Motor neuron (in vitro differentiated cells): ENCODE data around the gene TBC1D10B. TPM values are rescaled to one million over a fixed set of nuclear protein-coding genes. Genes with fewer than 3 reads are reported as not detected.
"Not testable (repeated sequence)": the region's sequence is repeated elsewhere in the genome, so short reads cannot be mapped to it uniquely, and the experiment has no call there.

Experiments
- ATAC-seq, 8 experiments: fragments of 200-7000 bp; cut with Tn5 transposase; replicated peaks in 6 of 8; 2 replicates each; pipeline ENCODE4 v1.8.0; 2021; ENCODE audit warnings: mild to moderate bottlenecking in 8 of 8, moderate library complexity in 8 of 8
- H3K27ac ChIP-seq, 2 donors: fragments of 250-450 bp; sonication (Bioruptor Pico); 2 replicates each; pipeline ENCODE4 v1.9.0; 2021; ENCODE audit warnings: antibody characterized with exemption in 2 of 2, mild to moderate bottlenecking in 2 of 2, moderate library complexity in 1 of 2
- H3K4me1 ChIP-seq, 2 donors: fragments of 250-450 bp; sonication (Bioruptor Pico); replicated peaks in 1 of 2; 2 replicates each; pipeline ENCODE4 v1.6.1; 2021; ENCODE audit warnings: antibody characterized with exemption in 2 of 2, mild to moderate bottlenecking in 2 of 2, moderate library complexity in 1 of 2
- H3K4me3 ChIP-seq, 5 donors: fragments of 250-450 bp; sonication (Bioruptor Pico); 2 replicates each; pipeline ENCODE4 v1.9.0; 2021; ENCODE audit warnings: antibody characterized with exemption in 5 of 5, mild to moderate bottlenecking in 5 of 5, moderate library complexity in 4 of 5
- WGBS, 10 experiments: fragments of 450-650 bp; shearing (Covaris generic); methylation state at CpG; one replicate each; pipeline ENCODE4 v1.0.0; 2022; 5-methylcytosine and 5-hydroxymethylcytosine counted together
- in situ Hi-C, 9 experiments: fragments of 400-800 bp; cut with MboI; loops; one replicate each; pipeline ENCODE4 v1.15.0; 2021; ENCODE audit warnings: low sequenced_read_pairs in 9 of 9, low pct_unique_long_range_greater_than_20kb in 2 of 9; ENCODE audit not compliant: unreplicated experiment in 9 of 9
- total RNA-seq, 8 experiments: library from RNA; unstranded; fragments of 300-600 nt; gene quantifications; 2 replicates each; pipeline versions ENCODE4 v1.2.3 to v1.2.4, GENCODE V29; 2022

The TBC1D10B gene
- total RNA-seq, 8 experiments from 2014 or later, result 15.4 to 32.3 (median 21.5) TPM

- H3K4me3 ChIP-seq, H3K4me1 ChIP-seq, H3K27ac ChIP-seq, in situ Hi-C loops, ATAC-seq: not testable (repeated sequence)
- 100% methylated on average over 1 of the region's 5 CpGs; no CpG with 5 or more reads in 8 of the 10 experiments for WGBS, 10 experiments
Observed at GRCh38 chr16:30309255-30309654, 61.0 kb downstream of the TBC1D10B start.

Other genes starting within 250 kb of the TBC1D10B start
- gene MAPK3, start 247.3 kb downstream of the TBC1D10B start, total RNA-seq, result 10 to 100 TPM; 16.1 to 56.6 (median 31.8) TPM
- gene CORO1A, start 186.9 kb downstream of the TBC1D10B start, total RNA-seq, result 10 to 100 TPM in 4 of 8 experiments, 1 to 10 TPM in 4; 1.3 to 19.9 (median 9.9) TPM
- gene BOLA2B, start 176.8 kb downstream of the TBC1D10B start, total RNA-seq, result 100 to 1,000 TPM in 7 of 8 experiments, 10 to 100 TPM in 1; 80.6 to 216 (median 144) TPM
- 10 to 100 TPM in 6 of 8 experiments, 1 to 10 TPM in 2; 6.0 to 28.0 (median 14.3) TPM for gene SLX1A, start 176.6 kb downstream of the TBC1D10B start, total RNA-seq
- 10 to 100 TPM in 4 of 8 experiments, 1 to 10 TPM in 4; 4.6 to 21.6 (median 9.3) TPM for gene SULT1A3, start 171.2 kb downstream of the TBC1D10B start, total RNA-seq
- gene NPIPB13, start 122.0 kb downstream of the TBC1D10B start, total RNA-seq, result 1 to 10 TPM in 7 of 8 experiments, under 1 TPM in 1; 0.92 to 9.5 (median 1.9) TPM
- 10 to 100 TPM; 36.3 to 60.7 (median 44.6) TPM for gene CD2BP2, start 15.2 kb downstream of the TBC1D10B start, total RNA-seq
- gene MYL11, start 4.3 kb upstream of the TBC1D10B start, total RNA-seq, result 1 to 10 TPM in 3 of 8 experiments, not detected in 5; 1.1 to 7.5 (median 3.0) TPM
- gene SEPTIN1, start 12.1 kb upstream of the TBC1D10B start, total RNA-seq, result 1 to 10 TPM; 1.8 to 8.3 (median 4.1) TPM
- gene ZNF48, start 24.9 kb upstream of the TBC1D10B start, total RNA-seq, result 10 to 100 TPM in 5 of 8 experiments, 1 to 10 TPM in 3; 2.2 to 49.5 (median 18.4) TPM
- gene ZNF771, start 37.1 kb upstream of the TBC1D10B start, total RNA-seq, result 1 to 10 TPM; 1.6 to 6.9 (median 3.7) TPM
- 10 to 100 TPM; 16.4 to 50.9 (median 26.7) TPM for gene DCTPP1, start 59.5 kb upstream of the TBC1D10B start, total RNA-seq
- 10 to 100 TPM in 7 of 8 experiments, 1 to 10 TPM in 1; 8.3 to 38.0 (median 17.5) TPM for gene SEPHS2, start 75.4 kb upstream of the TBC1D10B start, total RNA-seq
- gene ITGAL, start 102.2 kb upstream of the TBC1D10B start, total RNA-seq, result 1 to 10 TPM in 2 of 8 experiments, under 1 TPM in 6; 0.05 to 1.9 (median 0.52) TPM
- gene ZNF768, start 156.1 kb upstream of the TBC1D10B start, total RNA-seq, result 10 to 100 TPM; 19.2 to 50.4 (median 36.7) TPM
- gene ZNF747, start 164.4 kb upstream of the TBC1D10B start, total RNA-seq, result 10 to 100 TPM in 3 of 8 experiments, 1 to 10 TPM in 5; 5.2 to 15.2 (median 8.1) TPM
- 10 to 100 TPM in 3 of 8 experiments, 1 to 10 TPM in 5; 3.4 to 13.0 (median 9.3) TPM for gene ZNF764, start 187.9 kb upstream of the TBC1D10B start, total RNA-seq
- gene ZNF688, start 201.2 kb upstream of the TBC1D10B start, total RNA-seq, result 10 to 100 TPM in 2 of 8 experiments, 1 to 10 TPM in 6; 4.5 to 13.8 (median 8.0) TPM
- gene ZNF785, start 215.2 kb upstream of the TBC1D10B start, total RNA-seq, result 10 to 100 TPM in 5 of 8 experiments, 1 to 10 TPM in 3; 4.9 to 15.0 (median 11.2) TPM
- 10 to 100 TPM in 4 of 8 experiments, 1 to 10 TPM in 4; 6.0 to 18.7 (median 10.1) TPM for gene ZNF689, start 239.9 kb upstream of the TBC1D10B start, total RNA-seq